CD14-positive monocyte (primary cell): ENCODE measurements around the gene ZBTB3. TPM values are rescaled to one million over a fixed set of nuclear protein-coding genes. Genes with fewer than 3 reads are reported as not detected.
A peak's percentile ranks its signal among the peaks of the same experiment; 100 is the strongest.

Source experiments
- DNase-seq, 3 donors: peaks; one replicate each; pipeline ENCODE4 v3.0.0-alpha.2; 2011 to 2022
- H2AFZ ChIP-seq: 2 replicates; pipeline ENCODE4 v1.6.0; 2012; ENCODE audit warnings: mild to moderate bottlenecking, low read depth, low read length, inconsistent platforms; ENCODE audit not compliant: insufficient read depth, poor library complexity, severe bottlenecking
- H3K27ac ChIP-seq, 2 donors: 1 replicate in 1 of 2; 2 replicates in 1 of 2; pipeline ENCODE4 v1.5.1; 2012 to 2013; ENCODE audit warnings: low read length in 2 of 2, control low read depth in 1 of 2, inconsistent platforms in 1 of 2, low read depth in 1 of 2, mild to moderate bottlenecking in 1 of 2
- H3K27me3 ChIP-seq, 2 donors: one replicate each; pipeline versions ENCODE4 v1.6.0 to v1.6.1; 2011 to 2013; ENCODE audit warnings: low read length in 2 of 2; ENCODE audit not compliant: control insufficient read depth in 2 of 2, insufficient read depth in 2 of 2
- H3K36me3 ChIP-seq, 2 donors: replicated peaks in 1 of 2; 1 replicate in 1 of 2; 2 replicates in 1 of 2; pipeline versions ENCODE4 v1.5.1 to v1.6.1; 2012 to 2013; ENCODE audit warnings: low read length in 2 of 2, control low read depth in 1 of 2, inconsistent platforms in 1 of 2, mild to moderate bottlenecking in 1 of 2; ENCODE audit not compliant: insufficient read depth in 2 of 2, control insufficient read depth in 1 of 2
- H3K4me1 ChIP-seq, 2 donors: 1 replicate in 1 of 2; 2 replicates in 1 of 2; pipeline versions ENCODE4 v1.5.1 to v1.6.1; 2012 to 2013; ENCODE audit warnings: low read length in 2 of 2, control low read depth in 1 of 2, inconsistent platforms in 1 of 2, mild to moderate bottlenecking in 1 of 2, moderate library complexity in 1 of 2; ENCODE audit not compliant: insufficient read depth in 2 of 2, control insufficient read depth in 1 of 2
- H3K4me2 ChIP-seq: replicated peaks from 2 replicates; pipeline ENCODE3; 2012; ENCODE audit warnings: low read length, moderate library complexity, mild to moderate bottlenecking; ENCODE audit not compliant: poor library complexity, severe bottlenecking; ENCODE audit errors: extremely low read depth
- H3K4me3 ChIP-seq, 3 experiments: fragments of 200-600 bp in 1 of 3; sonication (generic) in 1 of 3; replicated peaks in 1 of 3; 1 replicate in 2 of 3; 2 replicates in 1 of 3; pipeline ENCODE4 v1.5.1; 2011 to 2013; ENCODE audit warnings: low read length in 3 of 3, mild to moderate bottlenecking in 3 of 3, control low read depth in 2 of 3, low read depth in 2 of 3, inconsistent platforms in 1 of 3, moderate library complexity in 1 of 3
- H3K79me2 ChIP-seq: 2 replicates; pipeline ENCODE4 v1.6.0; 2012; ENCODE audit warnings: mild to moderate bottlenecking, control low read depth, inconsistent platforms, low read length, moderate library complexity; ENCODE audit not compliant: insufficient read depth
- H3K9ac ChIP-seq: 2 replicates; pipeline ENCODE4 v1.6.0; 2017; ENCODE audit warnings: low read length, mild to moderate bottlenecking; ENCODE audit not compliant: insufficient read depth, poor library complexity, severe bottlenecking
- H3K9me3 ChIP-seq, 2 donors: replicated peaks in 1 of 2; 1 replicate in 1 of 2; 2 replicates in 1 of 2; pipeline versions ENCODE4 v1.5.1 to v1.6.1; 2012 to 2013; ENCODE audit warnings: low read length in 2 of 2, control low read depth in 1 of 2; ENCODE audit not compliant: control insufficient read depth in 1 of 2, insufficient read depth in 1 of 2
- H4K20me1 ChIP-seq: 2 replicates; pipeline ENCODE4 v1.6.0; 2012; ENCODE audit warnings: mild to moderate bottlenecking, low read length, control low read depth, moderate library complexity; ENCODE audit not compliant: insufficient read depth
- H3K27ac Mint-ChIP-seq, 7 donors: one replicate each; pipeline ENCODE4 v1.8.0; 2020; ENCODE audit warnings: mild to moderate bottlenecking in 7 of 7, mixed read lengths in 7 of 7, moderate library complexity in 6 of 7, inconsistent platforms in 2 of 7
- H3K27me3 Mint-ChIP-seq, 3 donors: one replicate each; pipeline ENCODE4 v1.8.0; 2021 to 2022; ENCODE audit warnings: low read depth in 3 of 3, mild to moderate bottlenecking in 3 of 3, mixed read lengths in 3 of 3, moderate library complexity in 3 of 3, inconsistent platforms in 1 of 3
- H3K36me3 Mint-ChIP-seq, 2 donors: one replicate each; pipeline ENCODE4 v1.8.0; 2020; ENCODE audit warnings: mixed read lengths in 2 of 2, inconsistent platforms in 1 of 2, mild to moderate bottlenecking in 1 of 2
- H3K4me1 Mint-ChIP-seq: one replicate; pipeline ENCODE4 v1.8.0; 2020; ENCODE audit warnings: mild to moderate bottlenecking, mixed read lengths
- H3K4me3 Mint-ChIP-seq, 2 donors: one replicate each; pipeline ENCODE4 v1.8.0; 2020; ENCODE audit warnings: mild to moderate bottlenecking in 2 of 2, mixed read lengths in 2 of 2, moderate library complexity in 1 of 2
- H3K9me3 Mint-ChIP-seq, 7 donors: one replicate each; pipeline ENCODE4 v1.8.0; 2020 to 2022; ENCODE audit warnings: mixed read lengths in 7 of 7, mild to moderate bottlenecking in 6 of 7, moderate library complexity in 6 of 7, inconsistent platforms in 2 of 7
- WGBS: methylation state at CpG from one replicate; pipeline ENCODE4 v1.1.5; 2013; ENCODE audit warnings: missing lambda C conversion rate; ENCODE audit not compliant: insufficient coverage; 5-methylcytosine and 5-hydroxymethylcytosine counted together
- intact Hi-C, 2 donors: fragments of 100-400 bp; cut with micrococcal nuclease; formaldehyde crosslinking; loops; one replicate each; pipeline versions ENCODE4 v1.15.0 to v1.15.1; 2023
- polyA plus RNA-seq, 3 donors: library from polyadenylated mRNA; depleted of rRNA in 1 of 3; unstranded in 2 of 3; stranded (reverse) in 1 of 3; fragments of 300-500 nt in 2 of 3; fragments of >200 nt in 1 of 3; fragmentation: Illumina TruSeq in 2 of 3; gene quantifications; 1 replicate in 2 of 3; 2 replicates in 1 of 3; pipeline ENCODE4 v1.2.3, GENCODE V29; 2012 to 2021
- TF ChIP-seq, protein P1 (sequence below): fragments of 200-600 bp; IDR thresholded peaks from one replicate; pipeline ENCODE4 v1.8.0; 2022; ENCODE audit warnings: antibody characterized with exemption, mild to moderate bottlenecking

Gene ZBTB3
- polyA plus RNA-seq, 3 donors = 1.7 to 4.5 (median 2.0) TPM

DNA sequence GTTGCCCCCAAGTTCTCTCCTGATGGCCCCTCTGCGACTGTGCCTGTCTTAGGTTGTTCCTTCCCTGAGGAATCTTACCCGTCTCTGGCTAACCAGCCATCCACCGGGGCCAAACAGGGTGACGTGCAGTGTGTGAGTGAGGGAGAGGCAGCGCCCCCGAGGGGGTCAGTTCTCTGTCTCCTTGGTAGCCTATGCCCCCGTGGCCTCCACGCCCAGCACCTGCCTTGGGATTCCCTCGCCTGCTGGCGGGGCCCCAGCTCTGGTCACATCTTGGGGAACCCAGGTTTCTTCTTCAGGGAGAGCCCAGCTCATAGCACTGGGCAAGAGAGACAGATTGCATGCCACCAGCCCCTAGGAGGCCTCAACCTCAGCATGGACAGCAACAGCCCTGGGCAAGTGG, 45.5 kb upstream of the ZBTB3 start:
- Mint-ChIP-seq H3K4me3 (no peak overlapping the region), H3K27me3 (peaks cover 0 to 1% (median 0%) of the 10 kb centered on the region in 3 donors), H3K9me3 (no peaks in the 10 kb centered on the region), H3K36me3 (peaks cover 87 to 96% of the 10 kb centered on the region in 2 donors), H3K4me1 (peaks cover 12% of the 10 kb centered on the region), H3K27ac (no peak overlapping the region)
- no peak overlapping the region for H3K9ac ChIP-seq
- H4K20me1 ChIP-seq = peaks cover 98% of the 10 kb centered on the region
- WGBS = 95% methylated on average over 8 of the region's 10 CpGs
- no peak overlapping the region for H3K4me2 ChIP-seq
- H3K9me3 ChIP-seq = no peaks in the 10 kb centered on the region
- peaks cover 90 to 93% of the 10 kb centered on the region in 2 donors for H3K36me3 ChIP-seq
- H3K4me3 ChIP-seq = no peak overlapping the region
- peaks cover 90% of the 10 kb centered on the region for H3K79me2 ChIP-seq
- no peak overlapping the region for H2AFZ ChIP-seq
- H3K4me1 ChIP-seq = peaks cover 13% of the 10 kb centered on the region in 2 donors
- intact Hi-C loops = no loop called here
- no peaks in the 10 kb centered on the region for H3K27me3 ChIP-seq
- TF ChIP-seq, protein P1, sequence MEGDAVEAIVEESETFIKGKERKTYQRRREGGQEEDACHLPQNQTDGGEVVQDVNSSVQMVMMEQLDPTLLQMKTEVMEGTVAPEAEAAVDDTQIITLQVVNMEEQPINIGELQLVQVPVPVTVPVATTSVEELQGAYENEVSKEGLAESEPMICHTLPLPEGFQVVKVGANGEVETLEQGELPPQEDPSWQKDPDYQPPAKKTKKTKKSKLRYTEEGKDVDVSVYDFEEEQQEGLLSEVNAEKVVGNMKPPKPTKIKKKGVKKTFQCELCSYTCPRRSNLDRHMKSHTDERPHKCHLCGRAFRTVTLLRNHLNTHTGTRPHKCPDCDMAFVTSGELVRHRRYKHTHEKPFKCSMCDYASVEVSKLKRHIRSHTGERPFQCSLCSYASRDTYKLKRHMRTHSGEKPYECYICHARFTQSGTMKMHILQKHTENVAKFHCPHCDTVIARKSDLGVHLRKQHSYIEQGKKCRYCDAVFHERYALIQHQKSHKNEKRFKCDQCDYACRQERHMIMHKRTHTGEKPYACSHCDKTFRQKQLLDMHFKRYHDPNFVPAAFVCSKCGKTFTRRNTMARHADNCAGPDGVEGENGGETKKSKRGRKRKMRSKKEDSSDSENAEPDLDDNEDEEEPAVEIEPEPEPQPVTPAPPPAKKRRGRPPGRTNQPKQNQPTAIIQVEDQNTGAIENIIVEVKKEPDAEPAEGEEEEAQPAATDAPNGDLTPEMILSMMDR = no peak
- H3K27ac ChIP-seq = peak overlapping the region in 1 of 2 donors; percentile 15
- DNase-seq = no peak

GRCh38 chr11:62796281-62796680, 42.3 kb upstream of the ZBTB3 start:
- Histone ChIP-seq H3K4me2 (no peak overlapping the region), H3K27me3 (no peaks in the 10 kb centered on the region), H4K20me1 (peaks cover 87% of the 10 kb centered on the region), H3K4me1 (peaks cover 10 to 20% of the 10 kb centered on the region in 2 donors), H3K27ac (peak overlapping the region in 1 of 2 donors; percentile 0), H3K9me3 (no peaks in the 10 kb centered on the region), H3K36me3 (peaks cover 87 to 93% of the 10 kb centered on the region in 2 donors), H3K4me3 (no peak overlapping the region), H2AFZ (no peak overlapping the region), H3K79me2 (peaks cover 77% of the 10 kb centered on the region), H3K9ac (no peak overlapping the region)
- WGBS = 98% methylated on average over 5 of the region's 7 CpGs
- peak overlapping the region in 1 of 7 donors; percentile 21 for H3K27ac Mint-ChIP-seq
- H3K4me3 Mint-ChIP-seq = no peak overlapping the region
- peaks cover 0 to 1% (median 0%) of the 10 kb centered on the region in 3 donors for H3K27me3 Mint-ChIP-seq
- DNase-seq = no peak
- intact Hi-C loops = no loop called here
- no peaks in the 10 kb centered on the region for H3K9me3 Mint-ChIP-seq
- peaks cover 10% of the 10 kb centered on the region for H3K4me1 Mint-ChIP-seq
- peaks cover 79 to 90% of the 10 kb centered on the region in 2 donors for H3K36me3 Mint-ChIP-seq
- TF ChIP-seq, protein P1 = no peak
